ENCODE results near the gene GATA2.

- no peak for TF ChIP-seq POLR2A (IDR thresholded peaks at IDR 0.05)
- TF ChIP-seq, protein P1, sequence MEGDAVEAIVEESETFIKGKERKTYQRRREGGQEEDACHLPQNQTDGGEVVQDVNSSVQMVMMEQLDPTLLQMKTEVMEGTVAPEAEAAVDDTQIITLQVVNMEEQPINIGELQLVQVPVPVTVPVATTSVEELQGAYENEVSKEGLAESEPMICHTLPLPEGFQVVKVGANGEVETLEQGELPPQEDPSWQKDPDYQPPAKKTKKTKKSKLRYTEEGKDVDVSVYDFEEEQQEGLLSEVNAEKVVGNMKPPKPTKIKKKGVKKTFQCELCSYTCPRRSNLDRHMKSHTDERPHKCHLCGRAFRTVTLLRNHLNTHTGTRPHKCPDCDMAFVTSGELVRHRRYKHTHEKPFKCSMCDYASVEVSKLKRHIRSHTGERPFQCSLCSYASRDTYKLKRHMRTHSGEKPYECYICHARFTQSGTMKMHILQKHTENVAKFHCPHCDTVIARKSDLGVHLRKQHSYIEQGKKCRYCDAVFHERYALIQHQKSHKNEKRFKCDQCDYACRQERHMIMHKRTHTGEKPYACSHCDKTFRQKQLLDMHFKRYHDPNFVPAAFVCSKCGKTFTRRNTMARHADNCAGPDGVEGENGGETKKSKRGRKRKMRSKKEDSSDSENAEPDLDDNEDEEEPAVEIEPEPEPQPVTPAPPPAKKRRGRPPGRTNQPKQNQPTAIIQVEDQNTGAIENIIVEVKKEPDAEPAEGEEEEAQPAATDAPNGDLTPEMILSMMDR (IDR thresholded peaks at IDR 0.05): no peak
- TF ChIP-seq POLR2AphosphoS5 (IDR thresholded peaks at IDR 0.05): no peak
Observed at GRCh38 chr3:128439226-128439625, 53.8 kb downstream of the GATA2 start.
